Natural killer cell (primary cell): ENCODE measurements around the gene GRIK5. TPM values are rescaled to one million over a fixed set of nuclear protein-coding genes. Genes with fewer than 3 reads are reported as not detected.

Experiments used
- ATAC-seq, 3 donors: fragments of 150-1000 bp in 2 of 3; fragments of 200-7000 bp in 1 of 3; cut with Tn5 transposase; 1 replicate in 1 of 3; 2 replicates in 2 of 3; pipeline ENCODE4 v1.10.0; 2021; ENCODE audit warnings: mild to moderate bottlenecking in 2 of 3, moderate library complexity in 2 of 3
- DNase-seq, 2 donors: peaks; one replicate each; pipeline versions ENCODE4 v3.0.0 to v3.0.0-alpha.2; 2013 to 2021; ENCODE audit warnings: mixed read lengths in 1 of 2
- H3K27ac ChIP-seq: one replicate; pipeline ENCODE4 v1.5.1; 2013; ENCODE audit warnings: mild to moderate bottlenecking, low read length
- H3K27me3 ChIP-seq: one replicate; pipeline ENCODE4 v1.6.1; 2013; ENCODE audit warnings: low read length; ENCODE audit not compliant: control insufficient read depth, insufficient read depth
- H3K36me3 ChIP-seq: one replicate; pipeline ENCODE4 v1.6.1; 2013; ENCODE audit warnings: low read length; ENCODE audit not compliant: control insufficient read depth, insufficient read depth
- H3K4me1 ChIP-seq: one replicate; pipeline ENCODE4 v1.6.1; 2013; ENCODE audit warnings: low read length; ENCODE audit not compliant: control insufficient read depth, insufficient read depth
- H3K4me3 ChIP-seq: one replicate; pipeline ENCODE4 v1.5.1; 2013; ENCODE audit warnings: low read length
- H3K9me3 ChIP-seq: one replicate; pipeline ENCODE4 v1.6.1; 2013; ENCODE audit warnings: low read length; ENCODE audit not compliant: control insufficient read depth, insufficient read depth
- H3K27ac Mint-ChIP-seq, 2 donors: one replicate each; pipeline ENCODE4 v1.8.0; 2022; ENCODE audit warnings: mild to moderate bottlenecking in 2 of 2, mixed read lengths in 2 of 2, moderate library complexity in 1 of 2
- H3K27me3 Mint-ChIP-seq, 2 donors: one replicate each; pipeline ENCODE4 v1.8.0; 2022; ENCODE audit warnings: low read depth in 2 of 2, mixed read lengths in 2 of 2
- H3K36me3 Mint-ChIP-seq: one replicate; pipeline ENCODE4 v1.8.0; 2022; ENCODE audit warnings: mixed read lengths
- H3K4me1 Mint-ChIP-seq, 2 donors: one replicate each; pipeline ENCODE4 v1.8.0; 2022; ENCODE audit warnings: mixed read lengths in 2 of 2
- H3K4me3 Mint-ChIP-seq: one replicate; pipeline ENCODE4 v1.8.0; 2022; ENCODE audit warnings: mild to moderate bottlenecking, moderate library complexity, mixed read lengths
- H3K9me3 Mint-ChIP-seq, 2 donors: one replicate each; pipeline ENCODE4 v1.8.0; 2022; ENCODE audit warnings: mixed read lengths in 2 of 2
- CTCF ChIP-seq: fragments of 200-600 bp; IDR thresholded peaks from one replicate; pipeline ENCODE4 v1.8.0; 2022; ENCODE audit warnings: antibody characterized with exemption
- WGBS: methylation state at CpG from one replicate; pipeline ENCODE4 v1.1.7; 2013; ENCODE audit warnings: missing lambda C conversion rate; ENCODE audit not compliant: insufficient coverage; 5-methylcytosine and 5-hydroxymethylcytosine counted together
- intact Hi-C: fragments of 100-400 bp; cut with micrococcal nuclease; formaldehyde crosslinking; loops from one replicate; pipeline ENCODE4 v1.14.2; 2022
- total RNA-seq, 4 donors: library from RNA; stranded (reverse); fragments of 120-200 nt in 1 of 4; gene quantifications; one replicate each; pipeline versions ENCODE4 v1.2.3 to v1.2.4, GENCODE V29; 2013 to 2022

Gene GRIK5
- total RNA-seq, 3 donors from 2014 or later (not counting 1 experiment from before 2014, with no cell fraction given), result 0.31 to 2.1 TPM; not detected in 1

DNA sequence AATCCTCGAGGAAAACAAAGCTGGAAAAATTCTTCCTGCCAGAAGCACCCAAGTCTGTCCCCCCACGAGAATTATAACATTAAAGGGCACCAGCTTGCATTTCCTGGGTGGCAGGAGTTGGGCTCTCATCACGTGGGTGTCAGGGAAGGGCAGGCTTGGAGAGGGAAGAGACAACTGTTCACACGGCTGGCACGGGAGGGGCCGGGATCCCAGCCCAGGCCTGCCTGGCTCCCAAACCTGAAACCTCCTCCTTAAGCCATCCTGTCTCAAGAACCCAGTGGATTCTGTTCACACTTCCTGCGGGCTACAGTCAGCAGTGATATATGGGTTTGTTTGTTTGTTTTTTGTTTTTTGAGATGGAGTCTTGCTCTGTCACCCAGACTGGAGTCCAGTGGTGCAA is 12.2 kb downstream of the GRIK5 start:
- no peaks in the 10 kb centered on the region for H3K9me3 ChIP-seq
- WGBS, result 98% methylated on average over 6 of the region's 7 CpGs
- Mint-ChIP-seq H3K4me1 (no peaks in the 10 kb centered on the region), H3K36me3 (no peaks in the 10 kb centered on the region), H3K9me3 (no peaks in the 10 kb centered on the region), H3K27ac (no peak overlapping the region), H3K4me3 (no peak overlapping the region), H3K27me3 (peaks cover 0 to 8% of the 10 kb centered on the region in 2 donors)
- intact Hi-C loops, result no loop called here
- no peaks in the 10 kb centered on the region for H3K36me3 ChIP-seq
- DNase-seq (no peak), ATAC-seq (no peak)
- no peaks in the 10 kb centered on the region for H3K27me3 ChIP-seq
- H3K4me3 ChIP-seq, result no peak overlapping the region
- TF ChIP-seq CTCF, result no peak
- no peak overlapping the region for H3K27ac ChIP-seq
- no peaks in the 10 kb centered on the region for H3K4me1 ChIP-seq

DNA sequence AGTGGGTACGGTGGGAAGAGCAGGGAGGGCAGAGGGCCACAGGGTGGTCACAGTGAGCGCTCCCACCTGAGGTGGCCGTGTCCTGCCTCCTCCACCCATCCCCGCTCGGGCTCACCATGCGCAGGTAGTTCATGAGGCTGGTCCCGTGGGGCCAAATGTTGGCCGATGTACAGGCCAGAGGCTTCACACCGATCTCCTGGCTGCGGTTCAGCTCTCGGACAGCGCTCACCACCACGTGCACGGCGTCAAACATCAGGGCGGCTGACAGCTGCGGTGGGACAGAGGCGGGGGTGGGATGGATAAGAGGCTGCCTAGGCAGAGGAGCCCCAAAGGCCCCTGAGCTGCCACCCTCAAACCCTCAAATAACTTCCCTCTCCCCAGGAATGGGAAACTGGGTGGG is 15.8 kb downstream of the GRIK5 start:
- Mint-ChIP-seq H3K36me3 (no peaks in the 10 kb centered on the region), H3K4me3 (no peak overlapping the region), H3K27ac (no peak overlapping the region), H3K4me1 (peaks cover 0 to 2% of the 10 kb centered on the region in 2 donors), H3K9me3 (no peaks in the 10 kb centered on the region), H3K27me3 (peaks cover 0 to 3% of the 10 kb centered on the region in 2 donors)
- no peaks in the 10 kb centered on the region for H3K9me3 ChIP-seq
- intact Hi-C loops, result no loop called here
- no peak overlapping the region for H3K27ac ChIP-seq
- ATAC-seq (no peak), DNase-seq (no peak)
- H3K4me1 ChIP-seq, result no peaks in the 10 kb centered on the region
- TF ChIP-seq CTCF, result no peak
- WGBS, result 95% methylated on average over 16 of the region's 18 CpGs
- no peaks in the 10 kb centered on the region for H3K27me3 ChIP-seq
- no peaks in the 10 kb centered on the region for H3K36me3 ChIP-seq
- H3K4me3 ChIP-seq, result no peak overlapping the region

- H3K9me3 Mint-ChIP-seq, result no peaks in the 10 kb centered on the region
- no peak for TF ChIP-seq CTCF
- Histone ChIP-seq H3K4me1 (no peaks in the 10 kb centered on the region), H3K9me3 (no peaks in the 10 kb centered on the region), H3K27me3 (no peaks in the 10 kb centered on the region), H3K4me3 (no peak overlapping the region), H3K36me3 (no peaks in the 10 kb centered on the region), H3K27ac (no peak overlapping the region)
- no peaks in the 10 kb centered on the region for H3K36me3 Mint-ChIP-seq
- H3K4me1 Mint-ChIP-seq, result peaks cover 0 to 6% of the 10 kb centered on the region in 2 donors
- no peak overlapping the region for H3K27ac Mint-ChIP-seq
- intact Hi-C loops, result no loop called here
- ATAC-seq (no peak), DNase-seq (no peak)
- peaks cover 0 to 3% of the 10 kb centered on the region in 2 donors for H3K27me3 Mint-ChIP-seq
- H3K4me3 Mint-ChIP-seq, result no peak overlapping the region
- 88% methylated on average over 17 of the region's 17 CpGs for WGBS
Measured at GRCh38 chr19:42053037-42053935, 16.7 kb downstream of the GRIK5 start.
